Hepatocyte (in vitro differentiated cells): ENCODE results near the gene ENDOD1.
"Not testable (repeated sequence)": the region's sequence is repeated elsewhere in the genome, so short reads cannot be mapped to it uniquely, and the experiment has no call there.

Experiments used
- CTCF ChIP-seq: fragments of 200-600 bp; sonication (generic); IDR thresholded peaks from 2 replicates; pipeline ENCODE4 v1.5.1; 2016; ENCODE audit warnings: antibody characterized with exemption, mild to moderate bottlenecking; ENCODE audit not compliant: poor library complexity
- EZH2 ChIP-seq: fragments of 200-600 bp; sonication (generic); IDR thresholded peaks from 2 replicates; pipeline ENCODE4 v1.6.1; 2016; ENCODE audit warnings: antibody characterized with exemption, mild to moderate bottlenecking, borderline replicate concordance
- EZH2phosphoT487 ChIP-seq: fragments of 200-600 bp; sonication (generic); IDR thresholded peaks from one replicate; pipeline ENCODE4 v1.6.1; 2018; ENCODE audit warnings: antibody characterized with exemption, mild to moderate bottlenecking, low read depth, moderate library complexity; ENCODE audit not compliant: unreplicated experiment, severe bottlenecking

DNA sequence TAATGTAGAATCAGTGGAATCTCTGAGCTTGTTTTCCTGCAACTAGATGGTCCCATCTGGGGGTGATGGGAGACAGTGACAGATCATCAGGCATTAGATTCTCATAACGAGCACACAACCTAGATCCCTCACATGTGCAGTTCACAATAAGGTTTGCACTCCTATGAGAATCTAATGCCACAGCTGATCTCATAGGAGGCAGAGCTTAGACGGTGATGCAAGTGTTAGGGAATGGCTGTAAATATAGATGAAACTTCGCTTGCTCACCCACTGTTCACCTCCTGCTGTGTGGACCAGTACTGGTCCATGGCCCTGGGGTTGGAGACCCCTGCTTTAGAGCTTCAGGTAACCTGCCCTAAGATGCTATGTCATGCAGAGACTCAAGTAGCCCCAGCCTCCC is 21.8 kb downstream of the ENDOD1 start:
- not testable (repeated sequence) for TF ChIP-seq CTCF, EZH2phosphoT487, EZH2
